ENCODE data around the gene PATZ1. TPM values are rescaled to one million over a fixed set of nuclear protein-coding genes. Genes with fewer than 3 reads are reported as not detected.

Gene PATZ1
- total and polyA plus RNA-seq, 8 donors = 19.9 to 72.4 (median 66.0) TPM

GRCh38 chr22:31344256-31344577 lies 1.9 kb downstream of the PATZ1 start:
- Histone ChIP-seq H3K4me3 (peak overlapping the region; percentile 4 to 73), H3K9me3 (no peaks in the 10 kb centered on the region), H3K27me3 (no peaks in the 10 kb centered on the region), H3K4me1 (peaks cover 30 to 62% of the 10 kb centered on the region in 2 donors), H3K27ac (peak overlapping the region; percentile 67 to 89), H3K36me3 (peaks cover 0 to 32% of the 10 kb centered on the region in 2 donors)
- ATAC-seq (no peak), DNase-seq (peak in 1 of 4 donors; percentile 4)
- TF ChIP-seq CTCF (IDR thresholded peaks at IDR 0.05) = no peak
- intact Hi-C loops (cut with DNase I) = loop anchor here in 1 of 2 donors (10.0 kb wide), 1 partner anchor 51 kb away; the partner anchor contains the start of gene DRG1

GRCh38 chr22:31343235-31344191 lies 2.6 kb downstream of the PATZ1 start:
- H3K4me1 ChIP-seq = peaks cover 30 to 65% of the 10 kb centered on the region in 2 donors
- ATAC-seq (peak; percentile 57), DNase-seq (peak; percentile 54 to 86 (median 81))
- H3K27me3 ChIP-seq = no peaks in the 10 kb centered on the region
- TF ChIP-seq CTCF (IDR thresholded peaks at IDR 0.05) = no peak
- no peaks in the 10 kb centered on the region for H3K9me3 ChIP-seq
- intact Hi-C loops (cut with DNase I) = loop anchor here in 1 of 2 donors (10.0 kb wide), 1 partner anchor 51 kb away; the partner anchor contains the start of gene DRG1
- H3K36me3 ChIP-seq = peaks cover 0 to 39% of the 10 kb centered on the region in 2 donors
- peak overlapping the region; percentile 4 to 73 for H3K4me3 ChIP-seq
- peak overlapping the region; percentile 67 to 89 for H3K27ac ChIP-seq

- ATAC-seq (no peak), DNase-seq (peak in 1 of 4 donors; percentile 13)
- Histone ChIP-seq H3K9me3 (no peaks in the 10 kb centered on the region), H3K4me3 (peak overlapping the region in 1 of 2 donors; percentile 73), H3K27me3 (no peaks in the 10 kb centered on the region), H3K4me1 (peaks cover 25 to 62% of the 10 kb centered on the region in 2 donors), H3K36me3 (peaks cover 0 to 49% of the 10 kb centered on the region in 2 donors), H3K27ac (peak overlapping the region; percentile 67 to 89)
- TF ChIP-seq CTCF (IDR thresholded peaks at IDR 0.05) = no peak
- intact Hi-C loops (cut with DNase I) = loop anchor here in 1 of 2 donors (10.0 kb wide), 1 partner anchor 52 kb away; the partner anchor contains the start of gene DRG1
Observed at GRCh38 chr22:31342389-31343140, 3.6 kb downstream of the PATZ1 start.

GRCh38 chr22:31341386-31342088 lies 4.6 kb downstream of the PATZ1 start:
- H3K27ac ChIP-seq = no peak overlapping the region
- intact Hi-C loops (cut with DNase I) = loop anchor here in 1 of 2 donors (10.0 kb wide), 1 partner anchor 53 kb away; the partner anchor contains the start of gene DRG1
- no peak for TF ChIP-seq CTCF (IDR thresholded peaks at IDR 0.05)
- DNase-seq = no peak
- H3K9me3 ChIP-seq = no peaks in the 10 kb centered on the region
- H3K4me1 ChIP-seq = peaks cover 25 to 53% of the 10 kb centered on the region in 2 donors
- ATAC-seq = no peak
- peaks cover 0 to 58% of the 10 kb centered on the region in 2 donors for H3K36me3 ChIP-seq
- H3K4me3 ChIP-seq = no peak overlapping the region
- no peaks in the 10 kb centered on the region for H3K27me3 ChIP-seq

Data from left lung (tissue), 10 donors.